Fibroblast of villous mesenchyme (primary cell): ENCODE measurements around the gene ACTMAP. TPM values are rescaled to one million over a fixed set of nuclear protein-coding genes. Genes with fewer than 3 reads are reported as not detected.
"Not testable (repeated sequence)": the region's sequence is repeated elsewhere in the genome, so short reads cannot be mapped to it uniquely, and the experiment has no call there.

Experiments
- DNase-seq: peaks from one replicate; pipeline ENCODE4 v3.0.0-alpha.2; 2010; ENCODE audit warnings: low read depth
- H3K4me3 ChIP-seq: 2 replicates; pipeline ENCODE4 v1.5.1; 2011; ENCODE audit warnings: low read depth, mild to moderate bottlenecking, low read length
- CTCF ChIP-seq: IDR thresholded peaks from 2 replicates; pipeline ENCODE4 v1.5.1; 2012; ENCODE audit warnings: low read depth, mild to moderate bottlenecking, low read length; ENCODE audit not compliant: insufficient read depth
- total RNA-seq: library from RNA; depleted of rRNA; stranded (reverse); fragments of >200 nt; gene quantifications from 2 replicates; pipeline ENCODE4 v1.2.3, GENCODE V29; 2012

Gene ACTMAP
- total RNA-seq, 1 donor: 0.86 TPM

GRCh38 chr19:40739030-40739839 lies 11.0 kb downstream of the ACTMAP start:
- no peak overlapping the region for H3K4me3 ChIP-seq
- DNase-seq: no peak
- no peak for TF ChIP-seq CTCF

- no peak for TF ChIP-seq CTCF
- H3K4me3 ChIP-seq: no peak overlapping the region
- DNase-seq: no peak
Measured at GRCh38 chr19:40737102-40737644, 13.1 kb downstream of the ACTMAP start.

GRCh38 chr19:40736661-40737060 lies 13.6 kb downstream of the ACTMAP start:
- no peak for TF ChIP-seq CTCF
- H3K4me3 ChIP-seq: no peak overlapping the region
- DNase-seq: no peak

GRCh38 chr19:40735013-40735771 lies 15.1 kb downstream of the ACTMAP start:
- no peak for TF ChIP-seq CTCF
- no peak for DNase-seq
- H3K4me3 ChIP-seq: no peak overlapping the region

- no peak overlapping the region for H3K4me3 ChIP-seq
- no peak for TF ChIP-seq CTCF
- no peak for DNase-seq
Measured at GRCh38 chr19:40733149-40733548, 17.1 kb downstream of the ACTMAP start.

- not testable (repeated sequence) for DNase-seq, H3K4me3 ChIP-seq
Measured at GRCh38 chr19:40732304-40732703, 18.0 kb downstream of the ACTMAP start.

GRCh38 chr19:40730065-40730464 lies 20.2 kb downstream of the ACTMAP start:
- H3K4me3 ChIP-seq, DNase-seq: not testable (repeated sequence)
